ENCODE results near the gene DYDC1.

DYDC1 gene

DNA sequence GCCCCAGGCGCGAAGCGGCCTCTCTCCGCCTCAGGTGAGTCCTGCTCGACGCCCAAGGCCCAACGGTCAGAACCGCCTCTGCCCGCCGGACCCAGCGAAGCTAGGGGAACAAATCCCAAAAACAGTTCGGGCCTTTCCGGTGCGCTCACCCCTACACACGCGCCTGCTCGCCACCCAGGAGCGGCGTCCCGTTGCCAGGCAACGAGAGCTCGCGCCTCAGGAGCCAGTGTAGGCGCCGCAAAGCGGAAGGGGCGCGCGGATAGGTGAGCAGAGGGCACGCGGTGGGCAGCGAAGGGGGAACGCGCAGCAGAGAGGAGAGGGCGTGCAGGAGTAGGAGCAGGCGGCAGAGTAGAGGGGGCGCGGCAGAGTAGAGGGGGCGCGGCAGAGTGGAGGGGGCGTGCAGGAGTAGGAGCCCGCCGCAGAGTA lies at the start of gene DYDC1, which contains the start of gene DYDC2:
Gene DYDC1 (minus strand): TSS at position 193 of the 426 bp plus-strand sequence. CDS start 4,154 bp downstream, outside the sequence.
Gene DYDC2 (plus strand): TSS at position 219 of the 426 bp plus-strand sequence. CDS start 5,663 bp downstream, outside the sequence.
- H3K4me3 ChIP-seq (ENCODE audit: low read length) = no peak within 1 kb of the TSS
- no peak for TF ChIP-seq ZNF274 (IDR thresholded peaks at IDR 0.05; ENCODE audit: low read depth, low read length)

DNA sequence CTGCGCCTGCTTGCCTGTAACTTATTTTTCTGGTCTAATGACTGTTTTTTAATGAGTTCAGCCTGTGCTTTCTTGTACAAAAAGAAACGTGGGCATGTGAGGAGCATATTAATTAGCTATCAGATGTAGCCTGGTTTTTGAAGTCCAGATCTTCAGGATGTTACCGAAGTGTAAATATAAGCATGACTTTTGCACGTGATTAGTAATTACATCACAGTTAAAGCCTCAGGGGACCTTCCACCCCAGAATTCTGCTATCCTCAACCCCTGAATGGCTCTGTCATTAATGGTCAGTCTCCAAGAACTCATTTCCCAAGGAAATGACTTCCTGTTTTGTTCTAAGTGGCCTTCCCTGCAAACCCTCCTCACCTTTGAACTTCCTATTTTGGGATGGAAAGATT lies 49.6 kb upstream of the DYDC1 start:
- no peak for TF ChIP-seq ZNF274 (IDR thresholded peaks at IDR 0.05; ENCODE audit: low read depth, low read length)
- H3K4me3 ChIP-seq (ENCODE audit: low read length) = no peak overlapping the region

DNA sequence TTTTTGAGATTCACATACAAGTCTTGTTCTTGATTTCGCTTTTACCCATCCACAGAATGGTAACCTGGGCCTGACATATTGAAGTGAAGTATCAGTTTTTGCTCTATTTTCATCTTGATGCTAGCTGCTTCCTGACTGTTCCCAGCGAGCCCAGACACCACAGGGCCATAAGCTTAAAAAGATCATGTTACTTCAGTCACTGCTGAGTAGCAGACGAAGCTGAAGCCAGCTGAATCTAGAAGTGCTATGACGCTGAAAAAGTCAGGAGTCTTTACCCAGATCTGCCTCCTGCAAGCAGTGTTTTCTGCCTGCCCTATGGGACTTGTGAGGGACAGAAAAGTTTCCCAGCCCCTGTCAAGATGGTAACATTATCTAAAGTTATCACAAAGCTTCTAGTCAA lies 49.1 kb upstream of the DYDC1 start:
- no peak for TF ChIP-seq ZNF274 (IDR thresholded peaks at IDR 0.05; ENCODE audit: low read depth, low read length)
- no peak overlapping the region for H3K4me3 ChIP-seq (ENCODE audit: low read length)

DNA sequence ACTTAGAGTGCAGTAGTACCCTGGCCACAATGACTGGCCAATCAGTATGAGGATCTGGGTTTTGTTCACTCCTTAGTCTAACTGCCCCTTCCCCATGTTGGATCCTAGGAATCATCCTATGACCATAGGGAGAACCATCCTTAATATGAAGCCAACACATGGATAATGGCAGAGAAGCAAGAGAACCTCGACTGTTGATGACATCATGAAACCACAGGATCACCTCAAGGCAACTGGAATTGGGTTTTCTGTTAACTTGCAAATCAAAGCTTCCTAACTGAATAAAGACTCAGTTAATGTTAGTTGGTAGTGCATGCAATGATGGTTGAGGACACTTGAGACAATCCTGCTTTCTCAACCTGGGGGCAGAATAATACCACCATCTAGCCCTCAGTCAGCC lies 48.5 kb upstream of the DYDC1 start:
- no peak overlapping the region for H3K4me3 ChIP-seq (ENCODE audit: low read length)
- no peak for TF ChIP-seq ZNF274 (IDR thresholded peaks at IDR 0.05; ENCODE audit: low read depth, low read length)

DNA sequence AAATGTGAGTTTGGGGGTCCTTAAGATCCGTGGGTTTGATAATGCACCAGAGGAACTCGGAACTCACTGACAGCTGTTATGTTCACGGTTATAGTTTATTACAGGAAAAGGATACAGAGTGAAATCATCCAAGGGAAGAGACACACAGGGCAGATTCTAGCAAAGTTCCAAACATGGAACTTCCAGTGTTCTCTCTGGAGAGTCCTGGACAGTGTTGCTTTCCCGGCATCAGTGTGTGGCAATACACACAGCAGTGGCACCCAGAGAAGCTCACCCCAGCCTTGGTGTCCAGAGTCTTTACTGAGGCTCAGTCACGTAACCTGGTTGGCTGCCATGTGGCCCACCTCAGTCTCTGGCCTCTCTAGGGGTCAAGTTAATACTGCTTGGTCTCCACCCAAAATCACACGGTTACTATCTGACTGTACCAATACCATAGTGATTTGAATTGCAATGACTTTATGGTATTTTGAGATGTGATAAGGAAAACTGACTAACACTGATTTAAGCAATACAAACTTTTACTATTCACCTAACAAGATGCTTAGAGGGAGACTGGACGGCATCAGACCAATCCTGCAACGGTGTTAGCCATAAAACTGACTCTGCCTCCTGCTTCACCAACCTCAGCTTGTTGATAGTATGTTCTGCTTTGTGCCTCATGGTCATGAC lies 43.7 kb upstream of the DYDC1 start:
- TF ChIP-seq ZNF274 (IDR thresholded peaks at IDR 0.05; ENCODE audit: low read depth, low read length) = no peak

DNA sequence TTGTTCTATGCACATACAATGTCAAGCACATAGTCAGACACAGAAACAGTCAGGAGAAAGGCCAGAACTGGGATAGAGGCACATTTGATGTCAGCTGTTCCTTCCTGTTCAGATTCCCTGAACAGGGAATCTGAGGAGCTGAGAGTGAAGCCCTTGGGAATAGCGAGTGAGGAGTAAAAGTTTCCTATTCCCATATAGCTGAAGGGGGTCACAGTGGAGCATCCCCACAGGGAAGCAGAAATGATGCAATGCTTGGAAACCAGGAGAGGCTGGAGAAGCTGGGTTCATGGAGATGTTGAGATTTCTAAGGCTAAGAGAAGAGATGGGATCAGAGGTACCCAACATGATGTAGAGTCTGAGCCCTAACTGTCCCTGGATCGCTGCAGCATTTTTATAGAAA lies 40.5 kb upstream of the DYDC1 start:
- no peak for TF ChIP-seq ZNF274 (IDR thresholded peaks at IDR 0.05; ENCODE audit: low read depth, low read length)
- H3K4me3 ChIP-seq (ENCODE audit: low read length) = no peak overlapping the region

More for the DNA sequence above, 43.7 kb upstream of the DYDC1 start:
- no peak overlapping the region for H3K4me3 ChIP-seq (ENCODE audit: low read length)

DNA sequence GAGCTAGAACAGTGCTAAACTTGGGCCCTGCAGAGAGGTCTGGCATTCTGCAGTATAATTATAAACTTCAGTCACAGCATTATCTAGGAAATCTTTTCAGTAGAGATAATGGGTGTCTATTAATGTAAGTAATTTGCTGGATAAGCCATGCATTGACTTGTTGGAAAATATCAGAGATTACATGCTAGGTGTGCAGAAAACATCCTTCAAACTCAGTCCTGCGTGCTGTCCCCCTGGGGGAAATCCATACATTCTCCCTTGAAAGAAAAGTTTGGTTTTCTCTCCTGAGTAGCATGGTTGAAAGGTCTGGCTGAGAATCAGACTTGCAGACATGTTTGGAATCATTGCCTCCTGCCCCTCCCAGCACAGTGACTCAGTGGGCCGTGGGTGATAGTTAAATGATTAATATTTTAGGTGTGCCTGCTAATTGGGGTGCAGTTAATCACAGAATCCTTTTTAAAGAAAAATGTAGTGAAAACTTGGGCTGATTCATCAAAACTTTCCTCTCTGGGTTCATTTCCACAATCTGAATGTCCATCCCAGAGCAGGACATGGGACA lies 37.9 kb upstream of the DYDC1 start:
- TF ChIP-seq ZNF274 (IDR thresholded peaks at IDR 0.05; ENCODE audit: low read depth, low read length) = no peak
- no peak overlapping the region for H3K4me3 ChIP-seq (ENCODE audit: low read length)

DNA sequence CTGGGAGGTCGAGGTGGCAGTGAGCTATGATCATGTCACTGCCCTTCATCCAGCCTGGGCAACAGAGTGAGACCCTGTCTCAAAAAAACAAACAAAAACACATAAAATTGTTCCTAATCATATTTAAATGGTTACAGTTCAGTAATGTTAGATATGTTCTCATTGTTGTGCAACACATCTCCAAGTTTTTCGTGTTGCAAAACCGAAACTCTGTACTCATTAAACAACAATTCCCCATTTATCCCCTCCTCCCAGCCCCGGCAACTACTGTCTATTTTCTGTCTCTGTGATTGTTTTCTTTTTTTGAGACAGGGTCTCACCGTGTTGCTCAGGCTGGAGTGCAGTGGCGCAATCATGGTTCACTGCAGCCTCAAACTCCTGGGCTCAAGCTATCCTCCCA lies 35.7 kb upstream of the DYDC1 start:
- H3K4me3 ChIP-seq (ENCODE audit: low read length) = no peak overlapping the region

DNA sequence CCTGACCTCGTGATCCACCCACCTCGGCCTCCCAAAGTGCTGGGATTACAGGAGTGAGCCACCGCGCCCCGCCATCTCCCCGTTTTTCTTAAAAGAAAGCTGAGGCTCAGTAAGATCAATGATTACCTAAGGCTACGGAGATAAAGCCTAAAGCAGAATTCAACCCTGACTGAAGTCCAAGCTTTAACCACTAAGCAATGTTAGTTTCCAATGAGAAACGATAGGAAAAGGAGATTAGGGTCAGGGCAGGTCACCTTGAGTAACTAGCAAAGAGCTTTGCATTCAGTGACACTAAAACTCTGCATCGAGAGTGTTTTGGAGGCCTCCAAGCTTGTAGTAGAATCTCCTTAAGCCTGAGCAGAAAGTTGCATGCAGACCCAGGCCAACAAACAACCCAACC lies 34.2 kb upstream of the DYDC1 start:
- TF ChIP-seq ZNF274 (IDR thresholded peaks at IDR 0.05; ENCODE audit: low read depth, low read length) = no peak
- H3K4me3 ChIP-seq (ENCODE audit: low read length) = no peak overlapping the region

More for the DNA sequence above, 35.7 kb upstream of the DYDC1 start:
- TF ChIP-seq ZNF274 (IDR thresholded peaks at IDR 0.05; ENCODE audit: low read depth, low read length) = no peak

DNA sequence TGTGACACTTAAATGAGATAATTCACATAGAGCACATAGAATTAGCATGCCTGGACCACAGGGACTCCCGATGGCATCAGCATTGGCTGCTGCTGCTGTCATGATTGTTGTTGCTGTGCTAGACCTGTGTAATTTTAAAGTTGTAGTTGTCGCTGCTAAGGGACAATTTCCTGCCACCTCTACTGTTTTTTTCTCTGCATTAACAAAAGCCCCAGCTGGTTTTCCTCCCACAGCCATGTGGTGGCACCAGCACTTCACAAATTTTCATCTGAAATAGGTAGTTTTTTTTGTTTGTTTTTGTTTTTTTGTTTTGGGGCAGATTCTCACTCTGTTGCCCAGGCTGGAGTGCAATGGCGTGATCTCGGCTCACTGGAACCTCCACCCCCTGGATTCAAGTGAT lies 26.4 kb upstream of the DYDC1 start:
- no peak overlapping the region for H3K4me3 ChIP-seq (ENCODE audit: low read length)
- TF ChIP-seq ZNF274 (IDR thresholded peaks at IDR 0.05; ENCODE audit: low read depth, low read length) = no peak

DNA sequence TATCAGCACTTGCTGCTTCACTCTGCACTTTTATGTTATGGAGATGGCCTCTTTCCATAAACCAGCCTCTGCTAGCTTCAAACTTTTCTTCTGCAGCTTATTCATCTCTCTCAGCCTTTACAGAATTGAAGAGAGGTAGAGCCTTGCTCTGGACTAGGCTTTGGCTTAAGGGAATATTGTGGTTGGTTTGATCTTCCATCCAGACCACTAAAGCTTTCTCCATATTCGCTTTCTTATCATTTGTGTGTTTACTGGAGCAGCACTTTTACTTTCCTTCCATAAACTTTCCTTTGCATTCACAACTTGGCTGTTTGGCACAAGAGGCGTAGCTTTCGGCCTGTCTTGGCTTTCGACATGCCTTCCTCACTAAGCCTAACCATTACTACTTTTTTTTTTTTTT lies 23.6 kb upstream of the DYDC1 start:
- no peak overlapping the region for H3K4me3 ChIP-seq (ENCODE audit: low read length)
- TF ChIP-seq ZNF274 (IDR thresholded peaks at IDR 0.05; ENCODE audit: low read depth, low read length) = no peak

DNA sequence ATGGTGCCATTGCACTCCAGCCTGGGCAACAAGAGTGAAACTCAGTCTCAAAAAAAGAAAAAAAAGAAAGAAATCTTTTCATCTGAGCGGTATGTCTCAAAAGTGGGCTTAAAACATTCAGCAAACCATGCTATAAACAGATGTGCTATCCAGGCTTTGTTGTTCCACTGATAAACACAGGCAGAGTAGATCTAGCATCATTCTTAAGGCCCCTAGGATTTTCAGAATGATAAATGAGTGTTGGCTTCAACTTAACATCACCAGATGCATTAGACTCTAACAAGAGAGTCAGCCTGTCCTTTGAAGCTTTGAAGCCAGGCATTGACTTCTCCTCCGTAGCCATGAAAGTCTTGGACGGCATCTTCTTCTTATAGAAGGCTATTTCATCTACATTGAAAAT lies 23.1 kb upstream of the DYDC1 start:
- TF ChIP-seq ZNF274 (IDR thresholded peaks at IDR 0.05; ENCODE audit: low read depth, low read length) = no peak
- no peak overlapping the region for H3K4me3 ChIP-seq (ENCODE audit: low read length)

DNA sequence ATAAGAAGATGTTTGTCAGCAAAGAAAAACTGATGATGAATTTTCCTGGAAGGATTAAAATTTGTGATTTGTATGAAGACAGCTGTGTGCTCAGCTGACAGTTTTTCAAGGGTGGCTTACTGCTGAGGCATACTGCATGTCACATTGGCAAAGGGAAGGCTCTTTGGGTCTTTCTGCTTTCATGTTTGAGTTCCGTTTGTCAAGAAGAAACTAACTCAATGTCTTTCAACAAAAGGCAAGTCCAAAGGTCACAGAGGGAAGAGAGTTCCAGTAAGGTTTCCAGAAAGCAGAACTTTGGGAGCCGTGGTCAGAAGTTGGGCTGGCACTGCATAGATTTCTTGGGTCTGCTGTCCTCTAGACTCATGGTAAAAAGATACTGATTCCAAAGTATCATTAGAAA lies 16.9 kb upstream of the DYDC1 start:
- no peak for TF ChIP-seq ZNF274 (IDR thresholded peaks at IDR 0.05; ENCODE audit: low read depth, low read length)

DNA sequence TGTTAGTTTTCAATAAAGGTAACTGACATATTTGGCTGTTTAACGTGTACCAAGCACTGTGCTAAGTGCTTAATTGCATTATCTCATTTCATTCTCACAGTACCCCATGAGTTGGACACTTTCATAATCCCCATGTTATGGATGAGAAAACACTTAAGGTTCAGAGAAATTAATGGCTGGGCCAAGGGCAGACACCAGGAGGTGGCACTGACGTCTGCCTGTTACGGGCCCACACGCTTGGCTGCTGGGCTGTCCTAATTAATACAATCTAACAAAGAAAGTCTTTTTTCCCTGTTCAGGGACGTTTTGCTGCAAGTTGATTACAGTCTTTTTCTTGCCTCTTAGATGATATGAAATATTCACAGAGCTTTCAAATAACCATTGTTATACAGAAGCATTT lies 16.1 kb upstream of the DYDC1 start:
- TF ChIP-seq ZNF274 (IDR thresholded peaks at IDR 0.05; ENCODE audit: low read depth, low read length) = no peak
- no peak overlapping the region for H3K4me3 ChIP-seq (ENCODE audit: low read length)

More for the DNA sequence above, 16.9 kb upstream of the DYDC1 start:
- H3K4me3 ChIP-seq (ENCODE audit: low read length) = no peak overlapping the region

DNA sequence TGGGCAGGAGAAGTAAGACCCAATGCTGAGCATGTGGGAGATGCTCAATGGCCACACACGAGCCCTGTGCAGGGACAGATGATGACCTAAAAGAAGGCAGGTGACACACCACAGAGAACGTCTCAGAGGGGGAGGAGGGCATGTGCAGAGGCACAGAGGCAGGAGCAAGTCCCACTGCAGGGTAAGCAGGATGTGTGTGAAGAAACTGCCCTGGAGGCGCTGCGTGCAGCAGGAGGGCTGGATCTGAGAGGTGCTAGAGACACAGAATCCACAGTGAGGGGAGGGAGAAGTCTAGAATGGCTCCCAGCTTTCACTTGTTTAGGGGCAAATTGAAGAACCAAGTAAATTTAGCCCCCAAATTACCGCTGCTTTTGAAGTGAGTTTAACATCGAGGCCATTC lies 14.9 kb upstream of the DYDC1 start:
- no peak overlapping the region for H3K4me3 ChIP-seq (ENCODE audit: low read length)
- TF ChIP-seq ZNF274 (IDR thresholded peaks at IDR 0.05; ENCODE audit: low read depth, low read length) = no peak
